ENCODE measurements around the gene DPP6. TPM values are rescaled to one million over a fixed set of nuclear protein-coding genes. Genes with fewer than 3 reads are reported as not detected.

Gene DPP6
- total and polyA plus RNA-seq, 2 donors (not counting 1 experiment from before 2014, with no cell fraction given) = not detected

DNA sequence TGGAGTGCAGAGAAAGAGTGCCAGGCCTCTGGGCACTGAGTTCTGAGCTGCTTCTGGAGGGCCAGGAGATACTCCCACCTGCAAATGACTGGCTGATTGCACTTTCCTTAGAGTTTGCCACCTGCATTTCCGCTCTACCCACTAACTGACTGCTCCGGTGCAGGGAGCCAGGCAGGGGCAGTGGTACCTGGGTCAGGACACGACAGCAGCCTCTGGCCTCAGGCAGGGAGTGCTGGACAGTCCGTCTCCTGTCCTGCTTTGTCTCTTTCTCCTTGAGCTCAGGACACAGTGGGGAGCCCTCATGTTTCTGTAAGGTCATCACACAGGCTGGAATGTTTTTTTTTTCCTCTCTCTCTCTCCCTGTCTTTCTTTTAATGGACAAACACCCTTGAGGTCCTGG, 252.0 kb downstream of the DPP6 start:
- H4K20me1 ChIP-seq (ENCODE audit: control insufficient read depth, insufficient read depth, low read length, poor library complexity, severe bottlenecking) = no peaks in the 10 kb centered on the region
- no peak for TF ChIP-seq EZH2 (IDR thresholded peaks at IDR 0.05; ENCODE audit: borderline replicate concordance, insufficient read depth, low read depth, low read length, poor library complexity, severe bottlenecking)
- TF ChIP-seq CTCF (IDR thresholded peaks at IDR 0.05) = no peak
- H3K36me3 ChIP-seq (replicated peaks in 1 of 2; ENCODE audit: control extremely low read depth in 1 of 2, control insufficient read depth in 1 of 2, extremely low read depth in 1 of 2, insufficient read depth in 2 of 2, low read length in 1 of 2) = no peaks in the 10 kb centered on the region
- H3K4me3 ChIP-seq (ENCODE audit: control extremely low read depth in 1 of 5, extremely low read depth in 1 of 5, insufficient read depth in 1 of 5, low read depth in 2 of 5, low read length in 4 of 5) = no peak overlapping the region
- intact Hi-C loops (cut with micrococcal nuclease) = no loop called here
- 70% methylated on average over 4 of the region's 4 CpGs for WGBS (ENCODE audit: insufficient coverage)
- H3K4me3 Mint-ChIP-seq = no peak overlapping the region
- H3K79me2 ChIP-seq (ENCODE audit: control insufficient read depth, insufficient read depth, low read length) = no peaks in the 10 kb centered on the region
- ATAC-seq (ENCODE audit: low read depth) (no peak), DNase-seq (no peak)
- H3K9me3 Mint-ChIP-seq (ENCODE audit: insufficient read depth) = no peaks in the 10 kb centered on the region
- H3K9me3 ChIP-seq (ENCODE audit: control extremely low read depth in 1 of 3, control insufficient read depth in 2 of 3, insufficient read depth in 1 of 3, low read length in 2 of 3) = peaks cover 0 to 26% (median 0%) of the 10 kb centered on the region in 3 donors
- H2AFZ ChIP-seq (ENCODE audit: insufficient read depth, low read depth, low read length, poor library complexity, severe bottlenecking) = no peak overlapping the region
- H3K4me2 ChIP-seq (replicated peaks; ENCODE audit: low read depth, low read length, poor library complexity, severe bottlenecking) = no peak overlapping the region
- H3K9ac ChIP-seq (ENCODE audit: low read length) = no peak overlapping the region
- ChIA-PET CTCF (no interaction called here), POLR2A (no interaction called here)
- no peaks in the 10 kb centered on the region for H3K4me1 ChIP-seq (ENCODE audit: control insufficient read depth in 2 of 2, insufficient read depth in 2 of 2, low read length in 2 of 2)
- H3K27ac ChIP-seq (ENCODE audit: low read length in 2 of 2) = no peak overlapping the region
- no peaks in the 10 kb centered on the region for H3K4me1 Mint-ChIP-seq
- H3K27me3 ChIP-seq (replicated peaks in 1 of 4; ENCODE audit: control extremely low read depth in 1 of 4, control insufficient read depth in 3 of 4, insufficient read depth in 4 of 4, low read length in 3 of 4) = no peaks in the 10 kb centered on the region
- H3K27me3 Mint-ChIP-seq = no peaks in the 10 kb centered on the region
- no peak overlapping the region for H3K27ac Mint-ChIP-seq

- no peaks in the 10 kb centered on the region for H3K27me3 ChIP-seq (replicated peaks in 1 of 4; ENCODE audit: control extremely low read depth in 1 of 4, control insufficient read depth in 3 of 4, insufficient read depth in 4 of 4, low read length in 3 of 4)
- no peak overlapping the region for H3K9ac ChIP-seq (ENCODE audit: low read length)
- intact Hi-C loops (cut with micrococcal nuclease) = no loop called here
- no peaks in the 10 kb centered on the region for H3K4me1 Mint-ChIP-seq
- no peaks in the 10 kb centered on the region for H4K20me1 ChIP-seq (ENCODE audit: control insufficient read depth, insufficient read depth, low read length, poor library complexity, severe bottlenecking)
- H3K4me3 ChIP-seq (ENCODE audit: control extremely low read depth in 1 of 5, extremely low read depth in 1 of 5, insufficient read depth in 1 of 5, low read depth in 2 of 5, low read length in 4 of 5) = no peak overlapping the region
- H3K36me3 ChIP-seq (replicated peaks in 1 of 2; ENCODE audit: control extremely low read depth in 1 of 2, control insufficient read depth in 1 of 2, extremely low read depth in 1 of 2, insufficient read depth in 2 of 2, low read length in 1 of 2) = no peaks in the 10 kb centered on the region
- no peaks in the 10 kb centered on the region for H3K79me2 ChIP-seq (ENCODE audit: control insufficient read depth, insufficient read depth, low read length)
- H3K27ac ChIP-seq (ENCODE audit: low read length in 2 of 2) = no peak overlapping the region
- H3K27me3 Mint-ChIP-seq = no peaks in the 10 kb centered on the region
- DNase-seq (no peak), ATAC-seq (ENCODE audit: low read depth) (no peak)
- no peak overlapping the region for H3K4me2 ChIP-seq (replicated peaks; ENCODE audit: low read depth, low read length, poor library complexity, severe bottlenecking)
- 26% methylated on average over 44 of the region's 57 CpGs for WGBS (ENCODE audit: insufficient coverage)
- no peak for TF ChIP-seq EZH2 (IDR thresholded peaks at IDR 0.05; ENCODE audit: borderline replicate concordance, insufficient read depth, low read depth, low read length, poor library complexity, severe bottlenecking)
- no peak for TF ChIP-seq CTCF (IDR thresholded peaks at IDR 0.05)
- no peak overlapping the region for H2AFZ ChIP-seq (ENCODE audit: insufficient read depth, low read depth, low read length, poor library complexity, severe bottlenecking)
- CTCF ChIA-PET = no interaction called here
- H3K4me3 Mint-ChIP-seq = no peak overlapping the region
- H3K27ac Mint-ChIP-seq = no peak overlapping the region
- peaks cover 0 to 23% (median 0%) of the 10 kb centered on the region in 3 donors for H3K9me3 ChIP-seq (ENCODE audit: control extremely low read depth in 1 of 3, control insufficient read depth in 2 of 3, insufficient read depth in 1 of 3, low read length in 2 of 3)
- POLR2A ChIA-PET = no interaction called here
- H3K9me3 Mint-ChIP-seq (ENCODE audit: insufficient read depth) = no peaks in the 10 kb centered on the region
- H3K4me1 ChIP-seq (ENCODE audit: control insufficient read depth in 2 of 2, insufficient read depth in 2 of 2, low read length in 2 of 2) = no peaks in the 10 kb centered on the region
Measured at GRCh38 chr7:154304740-154305700, 252.8 kb downstream of the DPP6 start.

Data from B cell (primary cell).